ENCODE measurements around the gene LPAR5.

DNA sequence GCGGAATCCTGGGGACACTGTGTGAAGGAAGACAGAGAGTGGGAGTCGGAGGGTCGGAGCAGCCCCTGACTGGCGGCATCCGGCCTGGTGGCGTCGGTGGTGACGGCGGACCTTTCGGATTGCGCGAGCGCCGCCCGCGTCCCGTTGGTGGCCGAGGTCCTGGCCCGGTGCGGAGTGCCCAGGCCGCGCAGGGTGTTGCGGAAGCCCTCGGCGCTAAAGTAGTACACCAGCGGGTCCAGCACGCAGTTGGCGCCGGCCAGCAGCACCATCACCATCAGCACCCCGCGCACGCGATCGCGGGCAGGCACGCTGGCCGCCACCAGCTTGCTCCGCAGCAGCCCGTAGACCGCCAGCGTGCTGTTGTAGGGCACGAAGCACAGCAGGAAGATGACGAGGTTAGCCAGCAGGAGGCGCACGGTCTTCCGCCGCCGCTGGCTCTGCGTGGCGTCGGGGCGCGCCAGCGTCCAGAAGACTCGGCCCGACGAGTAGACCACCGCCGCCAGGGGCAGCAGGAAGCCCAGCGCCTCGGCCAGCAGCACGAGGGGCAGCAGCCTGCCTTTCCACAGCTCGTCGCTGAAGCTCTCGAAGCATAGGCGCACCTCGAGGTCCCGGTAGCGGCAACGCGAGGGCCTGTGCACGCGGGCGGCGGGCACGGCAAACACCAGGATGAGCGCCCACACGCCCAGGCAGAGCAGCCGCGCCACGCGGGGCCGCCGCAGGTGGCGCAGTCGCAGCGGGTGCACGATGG lies 15.4 kb downstream of the LPAR5 start:
- no peak for TF ChIP-seq FOXA1 (IDR thresholded peaks at IDR 0.05)
- TF ChIP-seq FOXA1 (CRISPR knock-in tag; IDR thresholded peaks at IDR 0.05), result no peak
- TF ChIP-seq, protein P1, sequence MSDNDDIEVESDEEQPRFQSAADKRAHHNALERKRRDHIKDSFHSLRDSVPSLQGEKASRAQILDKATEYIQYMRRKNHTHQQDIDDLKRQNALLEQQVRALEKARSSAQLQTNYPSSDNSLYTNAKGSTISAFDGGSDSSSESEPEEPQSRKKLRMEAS (IDR thresholded peaks at IDR 0.05), result no peak
- no peak for TF ChIP-seq RXRA (CRISPR knock-in tag; IDR thresholded peaks at IDR 0.05)
- TF ChIP-seq NR2F6 (IDR thresholded peaks at IDR 0.05), result no peak
- TF ChIP-seq NR2F6 (CRISPR knock-in tag; IDR thresholded peaks at IDR 0.05), result no peak
- no peak for TF ChIP-seq POLR2A (IDR thresholded peaks at IDR 0.05; ENCODE audit: insufficient read depth in 1 of 2, low read depth in 2 of 2, low read length in 2 of 2)
- TF ChIP-seq EP300 (IDR thresholded peaks at IDR 0.05; ENCODE audit: low read depth in 2 of 2, low read length in 2 of 2), result no peak
- TF ChIP-seq EP300 (CRISPR knock-in tag; IDR thresholded peaks at IDR 0.05; ENCODE audit: borderline replicate concordance), result no peak

Measured in HepG2 (cell line).